Mesenchymal stem cell (in vitro differentiated cells and primary cell): ENCODE data around the gene SLC15A1.
A peak's percentile ranks its signal among the peaks of the same experiment; 100 is the strongest.

Experiments used
- DNase-seq: peaks from one replicate; pipeline ENCODE4 v3.0.0-alpha.2; 2013
- H2AFZ ChIP-seq: one replicate; pipeline ENCODE4 v1.6.1; 2013; ENCODE audit warnings: low read depth, mild to moderate bottlenecking, control low read depth, inconsistent platforms, low read length, moderate library complexity
- H2AK5ac ChIP-seq: 2 replicates; pipeline ENCODE4 v1.6.1; 2013; ENCODE audit warnings: low read length, moderate library complexity, mild to moderate bottlenecking, inconsistent platforms; ENCODE audit not compliant: severe bottlenecking
- H2BK120ac ChIP-seq: one replicate; pipeline ENCODE4 v1.6.1; 2013; ENCODE audit warnings: low read depth, mild to moderate bottlenecking, inconsistent platforms, low read length, moderate library complexity
- H2BK12ac ChIP-seq, 2 experiments: one replicate each; pipeline ENCODE4 v1.6.1; 2013; ENCODE audit warnings: inconsistent platforms in 2 of 2, low read length in 2 of 2, mild to moderate bottlenecking in 2 of 2, moderate library complexity in 2 of 2, control low read depth in 1 of 2
- H2BK15ac ChIP-seq: one replicate; pipeline ENCODE4 v1.6.1; 2013; ENCODE audit warnings: mild to moderate bottlenecking, low read depth, inconsistent platforms; ENCODE audit not compliant: poor library complexity, severe bottlenecking
- H2BK5ac ChIP-seq: 2 replicates; pipeline ENCODE4 v1.6.1; 2013; ENCODE audit warnings: low read depth, mild to moderate bottlenecking, low read length, control low read depth, inconsistent platforms; ENCODE audit not compliant: poor library complexity, severe bottlenecking
- H3K14ac ChIP-seq, 2 experiments: one replicate each; pipeline ENCODE4 v1.6.1; 2013; ENCODE audit warnings: inconsistent platforms in 2 of 2, low read length in 2 of 2, control low read depth in 1 of 2, mild to moderate bottlenecking in 1 of 2, moderate library complexity in 1 of 2
- H3K18ac ChIP-seq, 2 experiments: one replicate each; pipeline ENCODE4 v1.6.1; 2013; ENCODE audit warnings: inconsistent platforms in 2 of 2, low read length in 2 of 2, control low read depth in 1 of 2, low read depth in 1 of 2, mild to moderate bottlenecking in 1 of 2
- H3K23ac ChIP-seq, 2 experiments: one replicate each; pipeline ENCODE4 v1.6.1; 2013; ENCODE audit warnings: inconsistent platforms in 2 of 2, low read length in 2 of 2, mild to moderate bottlenecking in 2 of 2, moderate library complexity in 2 of 2, control low read depth in 1 of 2
- H3K27ac ChIP-seq: 2 replicates; pipeline ENCODE4 v1.5.1; 2013; ENCODE audit warnings: mild to moderate bottlenecking, moderate library complexity, low read length, control low read depth, inconsistent platforms; ENCODE audit not compliant: poor library complexity, severe bottlenecking
- H3K27me3 ChIP-seq, 2 experiments: 2 replicates each; pipeline versions ENCODE4 v1.6.1 to v1.7.0; 2013; ENCODE audit warnings: low read length in 2 of 2, mild to moderate bottlenecking in 2 of 2, moderate library complexity in 2 of 2, control low read depth in 1 of 2, inconsistent platforms in 1 of 2; ENCODE audit not compliant: control insufficient read depth in 1 of 2, insufficient read depth in 1 of 2
- H3K36me3 ChIP-seq, 2 experiments: 2 replicates each; pipeline versions ENCODE4 v1.6.1 to v1.7.0; 2013; ENCODE audit warnings: low read length in 2 of 2, control low read depth in 1 of 2, inconsistent platforms in 1 of 2, low read depth in 1 of 2, mild to moderate bottlenecking in 1 of 2; ENCODE audit not compliant: insufficient read depth in 2 of 2, control insufficient read depth in 1 of 2
- H3K4ac ChIP-seq, 2 experiments: one replicate each; pipeline ENCODE4 v1.6.1; 2013; ENCODE audit warnings: inconsistent platforms in 2 of 2, low read length in 2 of 2, mild to moderate bottlenecking in 2 of 2, moderate library complexity in 2 of 2, control low read depth in 1 of 2, low read depth in 1 of 2
- H3K4me1 ChIP-seq: 2 replicates; pipeline ENCODE4 v1.6.1; 2013; ENCODE audit warnings: low read depth, low read length, control low read depth; ENCODE audit not compliant: control insufficient read depth, insufficient read depth
- H3K4me2 ChIP-seq: 2 replicates; pipeline ENCODE4 v1.6.1; 2013; ENCODE audit warnings: low read length, mild to moderate bottlenecking, inconsistent platforms; ENCODE audit not compliant: poor library complexity, severe bottlenecking
- H3K4me3 ChIP-seq, 2 experiments: 2 replicates each; pipeline versions ENCODE4 v1.5.1 to v1.7.0; 2013; ENCODE audit warnings: low read length in 2 of 2, mild to moderate bottlenecking in 2 of 2, control low read depth in 1 of 2, low read depth in 1 of 2; ENCODE audit not compliant: insufficient read depth in 1 of 2
- H3K79me1 ChIP-seq: replicated peaks from 2 replicates; pipeline ENCODE4 v1.6.1; 2013; ENCODE audit warnings: mild to moderate bottlenecking, control low read depth, low read length, inconsistent platforms; ENCODE audit not compliant: poor library complexity, severe bottlenecking
- H3K9ac ChIP-seq: 2 replicates; pipeline ENCODE4 v1.7.0; 2013; ENCODE audit warnings: mild to moderate bottlenecking, low read length, moderate library complexity
- H3K9me3 ChIP-seq: 2 replicates; pipeline ENCODE4 v1.7.0; 2013; ENCODE audit warnings: mild to moderate bottlenecking, low read length; ENCODE audit not compliant: control insufficient read depth
- H4K8ac ChIP-seq: one replicate; pipeline ENCODE4 v1.6.1; 2013; ENCODE audit warnings: inconsistent platforms, mild to moderate bottlenecking, low read length, moderate library complexity
- H4K91ac ChIP-seq: one replicate; pipeline ENCODE4 v1.6.1; 2013; ENCODE audit warnings: mild to moderate bottlenecking, low read length, inconsistent platforms
- WGBS: methylation state at CpG from one replicate; pipeline ENCODE4 v1.1.7; 2013; ENCODE audit warnings: mixed read lengths; 5-methylcytosine and 5-hydroxymethylcytosine counted together

SLC15A1 gene

DNA sequence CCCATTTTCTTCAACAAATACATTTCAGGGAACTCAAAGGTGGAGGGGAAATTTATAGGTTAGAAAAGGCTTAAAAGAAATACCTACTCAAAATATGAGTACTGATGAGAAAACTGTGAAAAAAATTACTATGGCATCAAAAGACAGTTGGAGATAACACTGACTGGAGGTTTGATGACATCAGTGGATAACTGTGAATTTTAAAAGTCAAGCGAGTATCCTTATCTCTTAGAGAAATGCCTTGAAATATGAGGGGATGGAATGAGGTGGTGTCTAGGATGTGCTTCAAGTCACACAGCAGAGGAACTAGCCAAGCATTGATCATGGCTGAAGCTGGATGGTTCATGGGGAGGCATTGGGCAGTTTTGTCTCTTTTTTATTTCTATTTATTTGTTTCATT, 27.2 kb upstream of the SLC15A1 start:
- peaks cover 0 to 41% of the 10 kb centered on the region in 2 experiments for H3K27me3 ChIP-seq
- H3K23ac ChIP-seq, result no peak overlapping the region
- H3K27ac ChIP-seq, result no peak overlapping the region
- no peak overlapping the region for H3K4ac ChIP-seq
- H3K4me1 ChIP-seq, result peaks cover 8% of the 10 kb centered on the region
- no peak overlapping the region for H4K91ac ChIP-seq
- H3K18ac ChIP-seq, result no peak overlapping the region
- H4K8ac ChIP-seq, result no peak overlapping the region
- H2AFZ ChIP-seq, result no peak overlapping the region
- H2AK5ac ChIP-seq, result no peak overlapping the region
- no peak for DNase-seq
- peaks cover 0 to 3% of the 10 kb centered on the region in 2 experiments for H3K36me3 ChIP-seq
- H3K4me2 ChIP-seq, result no peak overlapping the region
- no peak overlapping the region for H2BK12ac ChIP-seq
- H3K9me3 ChIP-seq, result no peaks in the 10 kb centered on the region
- H2BK5ac ChIP-seq, result no peak overlapping the region
- H3K79me1 ChIP-seq, result no peaks in the 10 kb centered on the region
- 96% methylated on average over 1 of the region's 1 CpG for WGBS
- H3K4me3 ChIP-seq, result no peak overlapping the region
- no peak overlapping the region for H3K14ac ChIP-seq
- H3K9ac ChIP-seq, result no peak overlapping the region
- no peak overlapping the region for H2BK15ac ChIP-seq
- no peak overlapping the region for H2BK120ac ChIP-seq

DNA sequence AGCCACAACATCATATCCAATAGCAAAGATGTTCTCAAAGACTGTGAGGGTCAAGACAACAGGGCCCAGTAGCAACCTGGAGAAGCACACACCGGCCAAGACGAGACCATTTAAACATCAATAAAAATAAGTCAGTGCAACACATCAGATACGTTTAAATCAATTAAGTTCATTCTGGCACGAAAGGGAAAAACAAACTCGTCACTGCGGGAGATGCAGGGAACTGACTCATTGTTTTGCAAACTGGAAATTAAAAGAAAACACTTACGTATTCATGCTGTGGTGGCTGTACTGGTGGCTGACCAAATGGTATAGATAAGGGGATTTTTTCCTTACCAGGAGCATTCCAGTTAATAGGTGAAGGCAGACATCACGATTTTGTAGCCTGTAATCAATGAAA, 26.3 kb upstream of the SLC15A1 start:
- no peak overlapping the region for H3K18ac ChIP-seq

DNA sequence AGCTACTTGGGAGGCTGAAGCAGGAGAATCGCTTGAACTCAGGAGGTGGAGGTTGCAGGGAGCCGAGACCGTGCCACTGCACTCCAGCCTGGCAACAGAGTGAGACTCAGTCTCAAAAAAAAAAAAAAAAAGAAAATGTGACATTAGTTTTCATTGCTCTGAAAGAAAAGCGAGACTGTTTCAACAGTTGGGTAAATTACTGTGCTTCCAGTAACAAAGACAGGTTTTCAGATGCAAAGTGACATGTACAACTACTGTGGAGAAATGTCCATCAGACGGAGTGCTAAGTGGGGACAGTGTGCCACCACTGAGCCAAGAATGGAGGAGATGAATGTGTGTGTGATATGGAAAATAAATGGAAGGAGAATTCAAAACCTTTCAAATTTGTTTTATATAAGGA, 24.2 kb upstream of the SLC15A1 start:
- Histone ChIP-seq H3K4ac (no peak overlapping the region), H2BK120ac (no peak overlapping the region), H2AFZ (no peak overlapping the region), H3K14ac (no peak overlapping the region), H2BK5ac (no peak overlapping the region), H3K79me1 (no peaks in the 10 kb centered on the region), H3K4me1 (peaks cover 22% of the 10 kb centered on the region), H3K9me3 (no peaks in the 10 kb centered on the region), H2BK12ac (no peak overlapping the region), H3K9ac (no peak overlapping the region), H4K91ac (no peak overlapping the region), H3K18ac (no peak overlapping the region), H3K36me3 (peaks cover 0 to 3% of the 10 kb centered on the region in 2 experiments), H3K27ac (no peak overlapping the region), H2AK5ac (no peak overlapping the region), H3K27me3 (peaks cover 0 to 22% of the 10 kb centered on the region in 2 experiments), H4K8ac (no peak overlapping the region), H3K4me3 (no peak overlapping the region), H2BK15ac (no peak overlapping the region), H3K23ac (no peak overlapping the region), H3K4me2 (no peak overlapping the region)
- DNase-seq, result no peak
- 87% methylated on average over 5 of the region's 5 CpGs for WGBS

More for the DNA sequence above, 26.3 kb upstream of the SLC15A1 start:
- H3K4ac ChIP-seq, result no peak overlapping the region
- no peak overlapping the region for H3K27ac ChIP-seq
- no peak overlapping the region for H3K14ac ChIP-seq
- H4K91ac ChIP-seq, result no peak overlapping the region
- no peak overlapping the region for H3K23ac ChIP-seq
- peaks cover 0 to 34% of the 10 kb centered on the region in 2 experiments for H3K27me3 ChIP-seq
- peaks cover 0 to 3% of the 10 kb centered on the region in 2 experiments for H3K36me3 ChIP-seq
- H3K4me3 ChIP-seq, result no peak overlapping the region
- no peak overlapping the region for H2BK5ac ChIP-seq
- no peak overlapping the region for H3K9ac ChIP-seq
- H3K4me1 ChIP-seq, result peaks cover 11% of the 10 kb centered on the region
- WGBS, result 79% methylated on average over 7 of the region's 8 CpGs
- no peak overlapping the region for H2AK5ac ChIP-seq
- no peak overlapping the region for H3K4me2 ChIP-seq
- no peak for DNase-seq
- H3K9me3 ChIP-seq, result no peaks in the 10 kb centered on the region
- H3K79me1 ChIP-seq, result no peaks in the 10 kb centered on the region
- no peak overlapping the region for H2BK15ac ChIP-seq
- H2BK12ac ChIP-seq, result no peak overlapping the region
- no peak overlapping the region for H2BK120ac ChIP-seq
- no peak overlapping the region for H4K8ac ChIP-seq
- H2AFZ ChIP-seq, result no peak overlapping the region

GRCh38 chr13:98775844-98776598, 23.5 kb upstream of the SLC15A1 start:
- Histone ChIP-seq H2BK5ac (no peak overlapping the region), H3K4me2 (no peak overlapping the region), H3K27me3 (peaks cover 0 to 22% of the 10 kb centered on the region in 2 experiments), H3K79me1 (no peaks in the 10 kb centered on the region), H3K9me3 (no peaks in the 10 kb centered on the region), H2BK12ac (no peak overlapping the region), H3K9ac (no peak overlapping the region), H3K18ac (no peak overlapping the region), H3K36me3 (peaks cover 0 to 3% of the 10 kb centered on the region in 2 experiments), H3K14ac (no peak overlapping the region), H3K27ac (no peak overlapping the region), H3K4me3 (no peak overlapping the region), H3K4ac (no peak overlapping the region), H3K23ac (no peak overlapping the region), H3K4me1 (peaks cover 22% of the 10 kb centered on the region), H4K91ac (peak overlapping the region; percentile 18), H4K8ac (no peak overlapping the region), H2AFZ (no peak overlapping the region), H2BK120ac (no peak overlapping the region), H2AK5ac (no peak overlapping the region), H2BK15ac (no peak overlapping the region)
- peak; percentile 56 for DNase-seq
- WGBS, result 68% methylated on average over 17 of the region's 22 CpGs
